H9 (cell line): ENCODE measurements around the gene ADAMTS8. TPM values are rescaled to one million over a fixed set of nuclear protein-coding genes. Genes with fewer than 3 reads are reported as not detected.

Experiments
- DNase-seq: peaks from one replicate; pipeline ENCODE4 v3.0.0-alpha.2; 2017
- H2AFZ ChIP-seq: one replicate; pipeline ENCODE4 v1.6.1; 2013; ENCODE audit warnings: mild to moderate bottlenecking, low read length, control low read depth, moderate library complexity
- H2AK5ac ChIP-seq: 2 replicates; pipeline ENCODE4 v1.6.1; 2013; ENCODE audit warnings: low read length, control low read depth, mixed read lengths; ENCODE audit not compliant: insufficient read length
- H2BK120ac ChIP-seq: one replicate; pipeline ENCODE4 v1.6.1; 2013; ENCODE audit warnings: low read depth, mild to moderate bottlenecking, low read length, control low read depth, inconsistent platforms; ENCODE audit not compliant: poor library complexity, severe bottlenecking
- H2BK12ac ChIP-seq: 2 replicates; pipeline ENCODE4 v1.6.1; 2013; ENCODE audit warnings: low read length, control low read depth, mixed read lengths, low read depth; ENCODE audit not compliant: insufficient read length
- H2BK15ac ChIP-seq: 2 replicates; pipeline ENCODE4 v1.6.1; 2013; ENCODE audit warnings: low read depth, low read length, control low read depth
- H2BK20ac ChIP-seq: one replicate; pipeline ENCODE4 v1.6.1; 2013; ENCODE audit warnings: low read depth, mild to moderate bottlenecking, low read length, control low read depth, inconsistent platforms; ENCODE audit not compliant: poor library complexity, severe bottlenecking
- H2BK5ac ChIP-seq: 2 replicates; pipeline ENCODE4 v1.6.1; 2013; ENCODE audit warnings: low read length, control low read depth, mixed read lengths; ENCODE audit not compliant: insufficient read length
- H3K14ac ChIP-seq: 2 replicates; pipeline ENCODE4 v1.6.1; 2013; ENCODE audit warnings: low read length, control low read depth; ENCODE audit not compliant: insufficient read depth
- H3K18ac ChIP-seq: 2 replicates; pipeline ENCODE4 v1.6.1; 2013; ENCODE audit warnings: low read depth, mild to moderate bottlenecking, mixed read lengths, low read length, control low read depth; ENCODE audit not compliant: insufficient read length
- H3K23ac ChIP-seq: 2 replicates; pipeline ENCODE4 v1.6.1; 2013; ENCODE audit warnings: low read length, control low read depth, mixed read lengths, low read depth; ENCODE audit not compliant: insufficient read length
- H3K23me2 ChIP-seq: 2 replicates; pipeline ENCODE4 v1.6.1; 2013; ENCODE audit warnings: low read depth, mild to moderate bottlenecking, mixed read lengths, low read length, control low read depth; ENCODE audit not compliant: insufficient read length, poor library complexity, severe bottlenecking
- H3K27ac ChIP-seq: 2 replicates; pipeline ENCODE4 v1.5.1; 2013; ENCODE audit warnings: low read length, control low read depth, mixed read lengths, low read depth; ENCODE audit not compliant: insufficient read length
- H3K27me3 ChIP-seq: 2 replicates; pipeline ENCODE4 v1.6.1; 2013; ENCODE audit warnings: low read length, control low read depth, inconsistent platforms; ENCODE audit not compliant: insufficient read depth
- H3K4ac ChIP-seq: 2 replicates; pipeline ENCODE4 v1.6.1; 2013; ENCODE audit warnings: low read depth, mild to moderate bottlenecking, control low read depth, inconsistent platforms, low read length, moderate library complexity
- H3K4me1 ChIP-seq: 2 replicates; pipeline ENCODE4 v1.6.1; 2013; ENCODE audit warnings: low read length, control low read depth, inconsistent platforms; ENCODE audit not compliant: insufficient read depth
- H3K4me2 ChIP-seq: 2 replicates; pipeline ENCODE4 v1.6.1; 2013; ENCODE audit warnings: low read length, control low read depth, mixed read lengths; ENCODE audit not compliant: insufficient read length, insufficient read depth
- H3K56ac ChIP-seq: 2 replicates; pipeline ENCODE4 v1.6.1; 2013; ENCODE audit warnings: low read depth, mild to moderate bottlenecking, mixed read lengths, low read length, control low read depth; ENCODE audit not compliant: insufficient read length
- H3K79me1 ChIP-seq: 2 replicates; pipeline ENCODE4 v1.6.1; 2013; ENCODE audit warnings: low read depth, mild to moderate bottlenecking, moderate library complexity, low read length, control low read depth, inconsistent platforms; ENCODE audit not compliant: insufficient read depth, poor library complexity, severe bottlenecking
- H3K79me2 ChIP-seq: 2 replicates; pipeline ENCODE4 v1.6.1; 2013; ENCODE audit warnings: low read length, control low read depth, inconsistent platforms; ENCODE audit not compliant: insufficient read depth
- H3K9ac ChIP-seq: 2 replicates; pipeline ENCODE4 v1.6.1; 2013; ENCODE audit warnings: low read length, control low read depth, mixed read lengths; ENCODE audit not compliant: insufficient read length; ENCODE audit errors: extremely low read depth
- H3K9me3 ChIP-seq: one replicate; pipeline ENCODE4 v1.6.1; 2013; ENCODE audit warnings: low read depth, low read length, inconsistent platforms; ENCODE audit not compliant: control insufficient read depth
- H3T11ph ChIP-seq: one replicate; pipeline ENCODE4 v1.6.1; 2013; ENCODE audit warnings: mild to moderate bottlenecking, low read length, control low read depth, inconsistent platforms
- H4K20me1 ChIP-seq: one replicate; pipeline ENCODE4 v1.6.1; 2013; ENCODE audit not compliant: control insufficient read depth, insufficient read length, insufficient read depth
- H4K5ac ChIP-seq: 2 replicates; pipeline ENCODE4 v1.6.1; 2013; ENCODE audit warnings: low read depth, mild to moderate bottlenecking, mixed read lengths, low read length, control low read depth; ENCODE audit not compliant: insufficient read length
- H4K8ac ChIP-seq: replicated peaks from 2 replicates; pipeline ENCODE4 v1.6.1; 2013; ENCODE audit warnings: low read length, control low read depth, mixed read lengths, low read depth; ENCODE audit not compliant: insufficient read length
- H4K91ac ChIP-seq: 2 replicates; pipeline ENCODE4 v1.6.1; 2013; ENCODE audit warnings: low read depth, mild to moderate bottlenecking, moderate library complexity, mixed read lengths, low read length, control low read depth; ENCODE audit not compliant: insufficient read length
- H3K27ac Mint-ChIP-seq, 3 experiments: 2 replicates in 2 of 3; 3 replicates in 1 of 3; pipeline ENCODE4 v1.8.0; 2020 to 2021; ENCODE audit warnings: mixed read lengths in 3 of 3, mild to moderate bottlenecking in 1 of 3, moderate library complexity in 1 of 3
- H3K27me3 Mint-ChIP-seq: 2 replicates; pipeline ENCODE4 v1.8.0; 2021; ENCODE audit warnings: low read depth, mild to moderate bottlenecking, moderate library complexity, mixed read lengths
- H3K36me3 Mint-ChIP-seq, 3 experiments: 2 replicates in 2 of 3; 3 replicates in 1 of 3; pipeline ENCODE4 v1.8.0; 2020 to 2021; ENCODE audit warnings: low read depth in 3 of 3, mixed read lengths in 3 of 3; ENCODE audit not compliant: insufficient read depth in 1 of 3
- H3K4me1 Mint-ChIP-seq, 2 experiments: 2 replicates each; pipeline ENCODE4 v1.8.0; 2020; ENCODE audit warnings: mixed read lengths in 2 of 2
- H3K4me3 Mint-ChIP-seq, 2 experiments: 2 replicates in 1 of 2; 3 replicates in 1 of 2; pipeline ENCODE4 v1.8.0; 2020 to 2021; ENCODE audit warnings: mild to moderate bottlenecking in 2 of 2, mixed read lengths in 2 of 2, moderate library complexity in 1 of 2
- H3K9me3 Mint-ChIP-seq, 2 experiments: 2 replicates in 1 of 2; 3 replicates in 1 of 2; pipeline ENCODE4 v1.8.0; 2020; ENCODE audit warnings: mild to moderate bottlenecking in 2 of 2, mixed read lengths in 2 of 2, moderate library complexity in 1 of 2
- CTCF ChIP-seq: fragments of 200-600 bp; sonication (generic); conservative IDR thresholded peaks from 3 replicates; pipeline ENCODE4 v1.8.0; 2021; ENCODE audit warnings: antibody characterized with exemption, mild to moderate bottlenecking
- WGBS: extraction: QIAGEN DNeasy Blood & Tissue Kit; methylation state at CpG from one replicate; pipeline ENCODE4 v1.1.7; 2013; ENCODE audit warnings: missing lambda C conversion rate, low lambda C conversion rate, mixed read lengths; ENCODE audit not compliant: insufficient read length; ENCODE audit errors: extremely low coverage; 5-methylcytosine and 5-hydroxymethylcytosine counted together
- total RNA-seq: library from RNA; stranded (reverse); gene quantifications from 2 replicates; pipeline ENCODE4 v1.2.1, GENCODE V29; 2021

ADAMTS8 gene
- total RNA-seq, 1 experiment from 2014 or later, result 5.0 TPM

- H2AFZ ChIP-seq, result no peak overlapping the region
- Mint-ChIP-seq H3K9me3 (no peaks in the 10 kb centered on the region; a peak in 1 of 5 replicates), H3K27ac (no peak overlapping the region), H3K36me3 (peaks cover 0 to 5% (median 0%) of the 10 kb centered on the region in 3 experiments; a peak in 1 of 7 replicates), H3K4me1 (peaks cover 30 to 46% of the 10 kb centered on the region in 2 experiments), H3K27me3 (peaks cover 17% of the 10 kb centered on the region), H3K4me3 (no peak overlapping the region)
- no peaks in the 10 kb centered on the region for H3K27me3 ChIP-seq
- H3K4ac ChIP-seq, result no peak overlapping the region
- H3K4me2 ChIP-seq, result no peak overlapping the region
- no peak overlapping the region for H3K27ac ChIP-seq
- no CpG with 5 or more reads among the region's 2 CpGs for WGBS
- H3K56ac ChIP-seq, result no peak overlapping the region
- no peaks in the 10 kb centered on the region for H3K23me2 ChIP-seq
- H4K20me1 ChIP-seq, result no peaks in the 10 kb centered on the region
- H3K18ac ChIP-seq, result no peak overlapping the region
- no peaks in the 10 kb centered on the region for H3K79me2 ChIP-seq
- no peaks in the 10 kb centered on the region for H3K9me3 ChIP-seq
- H3K4me1 ChIP-seq, result no peaks in the 10 kb centered on the region
- H3K14ac ChIP-seq, result no peak overlapping the region
- DNase-seq, result no peak
- H2AK5ac ChIP-seq, result no peak overlapping the region
- H4K8ac ChIP-seq, result no peak overlapping the region
- no peak overlapping the region for H3K23ac ChIP-seq
- no peak overlapping the region for H2BK12ac ChIP-seq
- no peak overlapping the region for H3T11ph ChIP-seq
- no peak overlapping the region for H4K91ac ChIP-seq
- no peak overlapping the region for H4K5ac ChIP-seq
- H3K9ac ChIP-seq, result no peak overlapping the region
- no peak overlapping the region for H2BK120ac ChIP-seq
- H2BK5ac ChIP-seq, result no peak overlapping the region
- H3K79me1 ChIP-seq, result no peaks in the 10 kb centered on the region
- H2BK15ac ChIP-seq, result no peak overlapping the region
- no peak for TF ChIP-seq CTCF
- no peak overlapping the region for H2BK20ac ChIP-seq
Observed at GRCh38 chr11:130396965-130397364, 31.4 kb downstream of the ADAMTS8 start.
